HepG2 (cell line): ENCODE results near the gene TMEM14A. TPM values are rescaled to one million over a fixed set of nuclear protein-coding genes. Genes with fewer than 3 reads are reported as not detected.

Source experiments
- CBFB ChIP-seq: sonication (generic); formaldehyde crosslinking; IDR thresholded peaks from 2 replicates; pipeline ENCODE4 v1.4.0; 2020; ENCODE audit warnings: missing genetic modification reagents
- HES4 ChIP-seq: sonication (generic); formaldehyde crosslinking; IDR thresholded peaks from 2 replicates; pipeline ENCODE4 v1.9.0; 2021; ENCODE audit warnings: mild to moderate bottlenecking, missing genetic modification reagents, borderline replicate concordance
- JUNB ChIP-seq: sonication (generic); formaldehyde crosslinking; IDR thresholded peaks from 2 replicates; pipeline ENCODE4 v1.8.0; 2022; ENCODE audit warnings: missing genetic modification reagents, mild to moderate bottlenecking, borderline replicate concordance
- MTERF4 ChIP-seq: sonication (generic); formaldehyde crosslinking; IDR thresholded peaks from 2 replicates; pipeline ENCODE4 v1.8.0; 2023; ENCODE audit warnings: mild to moderate bottlenecking, missing genetic modification reagents
- NFATC3 ChIP-seq: sonication (generic); formaldehyde crosslinking; IDR thresholded peaks from 2 replicates; pipeline ENCODE4 v1.5.1; 2020; ENCODE audit warnings: mild to moderate bottlenecking, missing genetic modification reagents
- NFKBIZ ChIP-seq: IDR thresholded peaks from 2 replicates; pipeline ENCODE4 v1.6.1; 2018; ENCODE audit warnings: missing genetic modification reagents, missing compliant biosample characterization
- RFXANK ChIP-seq: IDR thresholded peaks from 2 replicates; pipeline ENCODE4 v1.6.1; 2016
- TOPORS ChIP-seq: sonication (generic); formaldehyde crosslinking; IDR thresholded peaks from 2 replicates; pipeline ENCODE4 v1.8.0; 2023; ENCODE audit warnings: mild to moderate bottlenecking, missing genetic modification reagents
- UBTF ChIP-seq: sonication (generic); formaldehyde crosslinking; IDR thresholded peaks from 2 replicates; pipeline ENCODE4 v1.4.0; 2020; ENCODE audit warnings: mild to moderate bottlenecking, missing genetic modification reagents
- ZNF598 ChIP-seq: sonication (generic); formaldehyde crosslinking; IDR thresholded peaks from 2 replicates; pipeline ENCODE4 v1.5.1; 2020; ENCODE audit warnings: mild to moderate bottlenecking, missing genetic modification reagents, borderline replicate concordance
- ZNF775 ChIP-seq: sonication (generic); formaldehyde crosslinking; IDR thresholded peaks from 2 replicates; pipeline ENCODE4 v1.4.0; 2020; ENCODE audit warnings: missing genetic modification reagents, mild to moderate bottlenecking, moderate library complexity, borderline replicate concordance
- ZNF878 ChIP-seq: sonication (generic); formaldehyde crosslinking; IDR thresholded peaks from 2 replicates; pipeline ENCODE4 v1.8.1; 2023; ENCODE audit warnings: mild to moderate bottlenecking, missing genetic modification reagents, moderate library complexity
- ZSCAN5A ChIP-seq: sonication (generic); formaldehyde crosslinking; IDR thresholded peaks from 2 replicates; pipeline ENCODE4 v1.8.0; 2022; ENCODE audit warnings: mild to moderate bottlenecking, missing genetic modification reagents, borderline replicate concordance
- polyA plus RNA-seq, 8 experiments: library from polyadenylated mRNA; depleted of rRNA in 3 of 8; stranded (reverse) in 7 of 8; unstranded in 1 of 8; fragments of >200 nt; fragmentation: Illumina TruSeq in 4 of 8; extraction: Trizol in 4 of 8; gene quantifications; 2 replicates each; pipeline versions ENCODE4 v1.2.1 to v1.2.3, GENCODE V29; 2011 to 2016; ENCODE audit warnings: low read depth in 4 of 8, missing spikeins in 1 of 8, mixed read lengths in 1 of 8; ENCODE audit not compliant: insufficient read depth in 1 of 8
- total RNA-seq, 5 experiments: library from RNA; depleted of rRNA; stranded (reverse); fragments of >200 nt; fragmentation: Illumina TruSeq; extraction: Trizol; gene quantifications; 2 replicates each; pipeline ENCODE4 v1.2.3, GENCODE V29; 2016; ENCODE audit warnings: low read depth in 1 of 5
- TF ChIP-seq, protein P1 (sequence below): sonication (generic); formaldehyde crosslinking; IDR thresholded peaks from 2 replicates; pipeline ENCODE4 v1.8.0; 2022; ENCODE audit warnings: missing genetic modification reagents, mild to moderate bottlenecking, inconsistent platforms, borderline replicate concordance
- TF ChIP-seq, protein P2 (sequence below): sonication (generic); formaldehyde crosslinking; IDR thresholded peaks from 2 replicates; pipeline ENCODE4 v1.4.0; 2020; ENCODE audit warnings: missing genetic modification reagents, low read depth, mild to moderate bottlenecking, borderline replicate concordance
- TF ChIP-seq, protein P3 (sequence below): sonication (generic); formaldehyde crosslinking; IDR thresholded peaks from 2 replicates; pipeline ENCODE4 v1.4.0; 2020; ENCODE audit warnings: low read depth, missing genetic modification reagents

Gene TMEM14A
- total and polyA plus RNA-seq, 2 of the 13 experiments (the other 11 are each of a cell fraction or from before 2014, with no cell fraction given): 24.6 to 73.7 TPM

DNA sequence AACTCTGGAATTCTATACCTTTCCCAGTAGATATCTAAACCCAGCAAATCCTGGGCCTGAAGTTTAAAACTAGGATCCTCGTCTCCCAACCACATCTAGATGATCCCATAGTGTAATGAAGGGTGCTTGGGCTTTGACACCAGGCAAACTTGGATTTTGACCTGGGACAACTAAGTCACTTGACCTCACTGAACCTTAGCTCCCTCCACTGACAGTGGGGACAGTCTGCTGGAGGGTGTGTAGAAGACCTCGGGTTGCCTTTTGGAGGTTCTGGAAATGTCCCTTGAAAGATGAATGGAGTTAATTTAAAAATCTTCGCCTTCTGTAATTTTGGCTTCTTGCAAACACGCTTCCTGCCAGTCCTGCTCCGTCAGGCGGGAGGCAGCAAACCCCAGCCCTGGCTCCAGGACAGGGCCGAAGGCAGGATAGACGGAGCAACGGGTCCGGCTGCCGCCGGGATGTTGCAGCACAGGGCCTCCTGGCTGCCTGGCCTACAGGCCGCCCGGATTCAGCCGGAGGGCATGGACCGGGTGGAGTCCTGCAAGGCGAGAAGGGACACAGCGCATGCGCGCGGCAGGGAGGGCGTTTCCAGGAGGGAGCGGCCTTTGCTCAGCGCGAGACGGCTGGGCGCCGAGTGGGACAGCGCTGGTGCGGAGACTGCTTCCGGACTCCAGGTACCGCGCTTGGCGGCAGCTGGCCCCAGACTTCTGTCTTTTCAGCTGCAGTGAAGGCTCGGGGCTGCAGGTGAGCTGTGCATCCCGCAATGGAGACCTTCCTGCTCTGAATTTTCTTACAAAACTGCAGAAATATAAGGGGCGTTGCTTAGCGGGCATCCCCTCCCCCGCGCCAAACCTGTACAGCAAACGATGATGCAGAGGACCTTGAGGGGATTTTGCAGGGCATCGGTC lies at the start of gene TMEM14A (continued):
- no peak; the same call in 1 of the 2 replicates for TF ChIP-seq ZSCAN5A (CRISPR knock-in tag)
- no peak for TF ChIP-seq ZNF775 (CRISPR knock-in tag)
- peak; percentile 100 for TF ChIP-seq UBTF (CRISPR knock-in tag)
- TF ChIP-seq NFKBIZ: 0 out of 2 replicates have a peak, but pooled peaks have one; percentile 67
- no peak for TF ChIP-seq JUNB
- peak; percentile 74 for TF ChIP-seq CBFB
- peak; percentile 28; the same call in 1 of the 2 replicates for TF ChIP-seq MTERF4 (CRISPR knock-in tag)
- peak; percentile 69; the same call in 1 of the 2 replicates for TF ChIP-seq ZNF878
- TF ChIP-seq TOPORS: 0 out of 2 replicates have a peak, but pooled peaks have one; percentile 15
- TF ChIP-seq, protein P1, sequence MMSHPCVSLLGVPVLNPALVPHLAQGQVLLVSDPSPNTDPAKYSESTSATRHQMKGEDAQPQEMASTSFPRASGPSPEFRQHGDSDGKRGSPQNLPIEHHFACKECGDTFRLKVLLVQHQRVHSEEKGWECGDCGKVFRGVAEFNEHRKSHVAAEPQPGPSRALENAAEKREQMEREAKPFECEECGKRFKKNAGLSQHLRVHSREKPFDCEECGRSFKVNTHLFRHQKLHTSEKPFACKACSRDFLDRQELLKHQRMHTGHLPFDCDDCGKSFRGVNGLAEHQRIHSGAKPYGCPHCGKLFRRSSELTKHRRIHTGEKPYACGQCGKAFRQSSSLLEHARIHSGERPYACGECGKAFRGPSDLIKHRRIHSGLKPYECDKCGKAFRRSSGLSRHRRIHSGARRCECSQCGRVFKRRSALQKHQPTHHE (CRISPR knock-in tag): no peak; the same call in none of the 2 replicates
- TF ChIP-seq RFXANK (CRISPR knock-in tag): no peak; the same call in 1 of the 2 replicates
- TF ChIP-seq ZNF598 (CRISPR knock-in tag): peak; percentile 98
- TF ChIP-seq NFATC3 (CRISPR knock-in tag): peak; percentile 63; the same call in 1 of the 2 replicates
- TF ChIP-seq HES4 (CRISPR knock-in tag): no peak
- TF ChIP-seq, protein P2, sequence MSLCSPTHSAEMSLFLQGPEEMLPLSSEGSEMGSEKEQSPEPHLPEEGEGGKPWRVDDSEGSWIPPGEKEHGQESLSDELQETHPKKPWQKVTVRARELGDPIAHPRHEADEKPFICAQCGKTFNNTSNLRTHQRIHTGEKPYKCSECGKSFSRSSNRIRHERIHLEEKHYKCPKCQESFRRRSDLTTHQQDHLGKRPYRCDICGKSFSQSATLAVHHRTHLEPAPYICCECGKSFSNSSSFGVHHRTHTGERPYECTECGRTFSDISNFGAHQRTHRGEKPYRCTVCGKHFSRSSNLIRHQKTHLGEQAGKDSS (CRISPR knock-in tag): peak; percentile 85; the same call in 1 of the 2 replicates
- TF ChIP-seq, protein P3, sequence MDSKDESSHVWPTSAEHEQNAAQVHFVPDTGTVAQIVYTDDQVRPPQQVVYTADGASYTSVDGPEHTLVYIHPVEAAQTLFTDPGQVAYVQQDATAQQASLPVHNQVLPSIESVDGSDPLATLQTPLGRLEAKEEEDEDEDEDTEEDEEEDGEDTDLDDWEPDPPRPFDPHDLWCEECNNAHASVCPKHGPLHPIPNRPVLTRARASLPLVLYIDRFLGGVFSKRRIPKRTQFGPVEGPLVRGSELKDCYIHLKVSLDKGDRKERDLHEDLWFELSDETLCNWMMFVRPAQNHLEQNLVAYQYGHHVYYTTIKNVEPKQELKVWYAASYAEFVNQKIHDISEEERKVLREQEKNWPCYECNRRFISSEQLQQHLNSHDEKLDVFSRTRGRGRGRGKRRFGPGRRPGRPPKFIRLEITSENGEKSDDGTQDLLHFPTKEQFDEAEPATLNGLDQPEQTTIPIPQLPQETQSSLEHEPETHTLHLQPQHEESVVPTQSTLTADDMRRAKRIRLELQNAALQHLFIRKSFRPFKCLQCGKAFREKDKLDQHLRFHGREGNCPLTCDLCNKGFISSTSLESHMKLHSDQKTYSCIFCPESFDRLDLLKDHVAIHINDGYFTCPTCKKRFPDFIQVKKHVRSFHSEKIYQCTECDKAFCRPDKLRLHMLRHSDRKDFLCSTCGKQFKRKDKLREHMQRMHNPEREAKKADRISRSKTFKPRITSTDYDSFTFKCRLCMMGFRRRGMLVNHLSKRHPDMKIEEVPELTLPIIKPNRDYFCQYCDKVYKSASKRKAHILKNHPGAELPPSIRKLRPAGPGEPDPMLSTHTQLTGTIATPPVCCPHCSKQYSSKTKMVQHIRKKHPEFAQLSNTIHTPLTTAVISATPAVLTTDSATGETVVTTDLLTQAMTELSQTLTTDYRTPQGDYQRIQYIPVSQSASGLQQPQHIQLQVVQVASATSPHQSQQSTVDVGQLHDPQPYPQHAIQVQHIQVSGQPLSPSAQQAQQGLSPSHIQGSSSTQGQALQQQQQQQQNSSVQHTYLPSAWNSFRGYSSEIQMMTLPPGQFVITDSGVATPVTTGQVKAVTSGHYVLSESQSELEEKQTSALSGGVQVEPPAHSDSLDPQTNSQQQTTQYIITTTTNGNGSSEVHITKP (CRISPR knock-in tag): peak; percentile 79
